GM11168 (cell line): Measurements from ENCODE around the gene MGLL.

Experiments
- in situ Hi-C: fragments of 300-500 bp; cut with MboI; formaldehyde crosslinking; loops from one replicate; pipeline ENCODE4 v1.12.0; 2022; ENCODE audit warnings: low sequenced_read_pairs; ENCODE audit not compliant: unreplicated experiment

MGLL gene

GRCh38 chr3:127822041-127822681 is at the start of gene MGLL:
TSS of gene MGLL (minus strand) at chr3:127822515. CDS start at chr3:127822318, 197 bp downstream.
- in situ Hi-C loops: no loop called here

DNA sequence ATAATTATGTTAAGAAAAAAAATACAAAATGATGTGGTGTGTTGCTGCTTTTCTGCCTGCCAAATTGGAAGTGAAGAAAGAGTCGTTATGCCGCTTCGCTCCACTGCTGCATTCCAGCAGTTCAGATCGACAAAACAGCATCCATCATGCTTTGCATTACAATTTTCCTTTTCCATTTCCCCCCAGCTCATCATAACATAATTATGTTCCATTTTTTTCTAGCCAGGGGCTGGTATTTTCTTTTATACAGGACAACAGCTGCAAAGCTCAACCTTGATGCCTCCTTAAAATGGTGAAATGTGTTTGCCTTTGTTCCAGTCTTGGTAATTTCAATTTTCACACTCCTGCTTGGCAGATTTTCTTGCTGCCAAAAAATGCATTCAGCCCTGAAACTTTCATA is 47.8 kb upstream of the MGLL start:
- in situ Hi-C loops: no loop called here

DNA sequence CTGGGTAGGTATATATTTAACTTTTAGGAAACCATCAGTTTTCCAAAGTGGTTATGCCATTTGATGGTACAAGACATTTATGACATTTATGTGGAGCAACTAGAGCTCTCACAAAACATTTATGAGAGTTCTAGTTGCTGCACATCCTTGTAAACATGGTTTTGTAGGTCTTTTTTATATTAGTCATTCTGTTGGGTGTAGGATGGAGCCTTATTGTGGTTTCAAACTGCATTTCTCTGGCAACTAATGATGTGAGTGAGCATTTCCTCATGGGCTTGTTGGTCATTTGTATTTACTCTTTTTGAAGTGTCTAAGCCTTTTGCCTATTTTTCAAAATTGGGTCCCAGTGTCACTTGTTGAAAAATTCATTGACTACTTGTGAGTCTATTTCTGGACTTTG is 45.7 kb upstream of the MGLL start:
- in situ Hi-C loops: no loop called here

DNA sequence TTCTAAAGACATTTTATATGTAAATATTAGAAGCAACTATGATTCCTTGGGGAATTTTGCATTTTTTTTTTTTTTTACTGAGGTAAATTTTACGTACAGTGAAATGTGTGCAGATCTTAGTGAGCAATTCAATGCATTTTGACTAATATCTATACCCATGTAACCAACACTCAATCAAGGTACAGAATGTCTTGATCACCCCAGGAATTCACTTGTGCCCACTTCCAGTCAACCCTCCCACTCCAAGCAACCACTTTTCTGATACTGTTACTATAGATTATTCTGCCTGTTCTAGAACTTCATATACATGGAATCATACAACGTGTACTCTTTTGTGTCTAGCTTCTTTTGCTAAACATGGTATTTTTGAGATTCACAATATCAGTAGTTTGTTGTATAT is 45.1 kb upstream of the MGLL start:
- in situ Hi-C loops: no loop called here

- in situ Hi-C loops: no loop called here
Observed at GRCh38 chr3:127865941-127866340, 43.6 kb upstream of the MGLL start.

DNA sequence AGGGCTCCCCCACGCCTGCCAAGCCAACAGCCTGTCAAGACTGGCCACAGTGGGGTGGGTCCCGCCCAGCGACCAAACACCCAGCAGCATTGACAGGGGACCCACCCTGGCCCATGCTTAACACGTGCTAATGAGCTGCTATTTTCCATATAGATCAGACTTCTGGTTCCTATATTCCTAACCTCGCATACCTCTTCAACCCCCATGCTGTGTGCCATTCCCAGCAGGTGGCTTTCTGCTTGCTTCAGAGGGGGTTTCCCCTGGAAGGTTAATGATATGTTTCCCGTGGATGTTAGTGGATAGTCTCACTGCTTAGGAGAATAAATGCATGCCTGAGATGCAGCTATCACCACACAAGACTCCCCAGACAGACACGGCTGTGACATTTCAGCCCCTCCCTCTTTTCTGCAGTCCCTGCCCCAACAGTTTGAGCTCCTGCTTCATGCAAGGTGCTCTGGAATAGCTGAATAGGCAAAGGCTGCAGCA is 37.9 kb upstream of the MGLL start:
- in situ Hi-C loops: no loop called here

DNA sequence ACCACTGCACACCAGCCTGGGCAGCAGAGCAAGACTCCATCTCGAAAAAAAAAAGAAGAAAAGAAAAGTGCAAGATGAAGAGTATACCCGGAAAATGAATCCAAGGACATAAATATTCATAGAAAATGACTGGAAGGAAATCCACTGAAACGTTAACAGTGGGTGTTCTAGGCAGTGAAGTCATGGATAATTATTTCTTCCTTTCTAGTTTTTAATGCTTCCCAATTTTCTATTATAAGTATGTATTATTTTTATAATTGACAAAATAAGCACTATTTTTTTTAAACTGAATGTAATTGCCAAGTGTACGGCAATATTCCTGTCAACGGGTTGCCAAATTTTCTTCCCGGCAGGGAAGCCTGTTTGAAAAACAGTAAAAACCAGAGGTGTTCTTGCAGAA is 37.4 kb upstream of the MGLL start:
- in situ Hi-C loops: no loop called here

- in situ Hi-C loops: no loop called here
Observed at GRCh38 chr3:127858937-127859336, 36.6 kb upstream of the MGLL start.

GRCh38 chr3:127858521-127858920 is 36.2 kb upstream of the MGLL start:
- in situ Hi-C loops: no loop called here

GRCh38 chr3:127857333-127857732 is 35.0 kb upstream of the MGLL start:
- in situ Hi-C loops: no loop called here

DNA sequence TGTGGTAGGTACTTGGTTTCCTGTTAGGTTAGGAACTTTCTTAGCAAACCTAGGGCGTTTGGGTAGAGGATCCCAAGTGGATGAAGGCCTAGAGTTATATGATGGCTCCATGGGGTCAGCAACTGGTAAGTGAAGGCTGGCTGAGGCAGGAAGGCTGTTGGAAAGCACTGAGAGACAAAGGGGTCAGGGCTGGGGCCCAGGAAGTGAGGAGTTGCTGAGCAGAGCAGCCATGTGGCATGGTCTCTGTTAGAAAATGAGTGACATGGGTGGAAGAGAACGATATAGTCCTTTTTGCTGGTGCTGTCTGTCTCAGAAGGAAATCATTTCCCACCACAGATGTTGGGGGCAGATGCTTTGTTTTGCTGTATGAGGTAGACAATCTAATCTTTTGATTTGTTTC is 34.5 kb upstream of the MGLL start:
- in situ Hi-C loops: no loop called here

DNA sequence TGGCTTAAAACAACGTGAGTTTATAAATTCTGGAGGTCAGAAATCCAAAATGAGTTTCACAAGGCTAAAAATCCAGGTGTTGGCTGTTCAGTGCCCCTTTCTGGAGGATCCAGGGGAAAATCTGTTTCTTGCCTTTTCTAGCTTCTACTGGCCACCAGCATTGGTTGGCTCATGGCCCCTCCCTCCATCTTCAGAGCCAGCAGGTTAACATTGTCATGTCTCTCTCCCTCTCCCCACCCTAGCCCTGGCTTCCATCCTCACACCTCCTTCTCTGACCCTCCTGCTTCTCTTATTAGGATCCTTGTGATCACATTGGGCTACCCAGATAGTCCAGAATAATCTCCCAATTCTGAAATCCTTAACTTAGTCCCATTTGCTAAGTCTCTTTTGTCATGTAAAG is 32.9 kb upstream of the MGLL start:
- in situ Hi-C loops: no loop called here

DNA sequence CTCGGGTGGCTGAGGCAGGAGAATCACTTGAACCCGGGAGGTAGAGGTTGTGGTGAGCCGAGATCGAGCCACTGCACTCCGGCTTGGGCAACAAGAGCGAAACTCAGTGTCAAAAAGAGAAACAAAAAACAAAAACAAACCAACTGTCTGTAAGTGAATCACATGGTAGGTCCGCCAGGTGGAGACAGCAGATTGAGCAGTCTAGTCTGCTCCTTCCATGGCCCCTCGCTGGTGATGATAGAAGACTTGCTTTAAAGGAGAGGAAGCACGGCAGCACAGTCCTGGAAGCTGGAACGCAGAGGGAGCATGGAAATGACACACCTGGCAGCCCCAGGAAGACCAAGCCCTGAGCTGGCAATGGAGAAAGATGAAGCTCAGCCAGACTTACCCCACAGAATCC is 31.4 kb upstream of the MGLL start:
- in situ Hi-C loops: no loop called here

DNA sequence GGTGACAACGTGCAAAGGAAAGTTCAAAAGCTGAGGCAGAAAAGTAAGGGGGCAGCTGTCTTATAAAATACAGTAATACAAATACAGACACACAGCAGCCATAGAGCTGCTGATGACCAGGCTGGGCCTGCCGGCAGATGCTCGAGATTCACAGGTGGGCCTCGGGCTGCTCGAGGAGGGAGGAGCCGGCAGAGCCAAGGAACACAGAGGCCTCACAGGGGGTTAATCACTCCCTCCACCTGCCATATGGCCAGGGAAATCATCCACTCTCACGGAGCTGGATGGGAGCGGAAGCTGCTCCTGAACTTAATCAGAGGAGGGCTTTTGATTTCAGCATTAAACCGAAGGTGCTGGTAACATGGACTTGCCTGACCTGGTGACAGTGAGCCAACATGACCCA is 29.6 kb upstream of the MGLL start:
- in situ Hi-C loops: no loop called here

GRCh38 chr3:127849368-127849767 is 27.1 kb upstream of the MGLL start:
- in situ Hi-C loops: no loop called here

- in situ Hi-C loops: no loop called here
Observed at GRCh38 chr3:127848131-127849129, 26.1 kb upstream of the MGLL start.

GRCh38 chr3:127847236-127847720 is 25.0 kb upstream of the MGLL start:
- in situ Hi-C loops: no loop called here

DNA sequence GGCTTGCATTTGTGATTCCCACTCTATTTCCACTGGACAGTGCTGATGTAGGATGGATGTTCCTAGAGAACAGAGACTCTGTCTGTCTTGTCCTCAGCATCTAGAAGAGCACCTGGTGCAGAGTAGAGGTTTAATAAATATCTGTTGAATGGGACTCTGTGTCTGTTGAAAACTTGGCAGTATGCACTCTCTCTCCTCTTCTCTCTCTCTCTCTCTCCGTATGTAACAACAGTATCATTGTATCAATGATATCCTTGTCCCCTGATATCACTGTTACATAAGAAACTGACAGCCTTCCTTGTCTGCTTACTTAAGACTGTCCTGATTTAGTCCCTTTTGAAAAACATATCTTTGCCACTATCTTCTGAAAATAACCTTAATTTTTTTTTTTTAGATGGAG is 24.3 kb upstream of the MGLL start:
- in situ Hi-C loops: no loop called here

- in situ Hi-C loops: no loop called here
Observed at GRCh38 chr3:127844326-127844942, 22.1 kb upstream of the MGLL start.

GRCh38 chr3:127840671-127841070 is 18.4 kb upstream of the MGLL start:
- in situ Hi-C loops: no loop called here

GRCh38 chr3:127839099-127839498 is 16.8 kb upstream of the MGLL start:
- in situ Hi-C loops: no loop called here
